ENCODE data around the gene SLC23A1. TPM values are rescaled to one million over a fixed set of nuclear protein-coding genes. Genes with fewer than 3 reads are reported as not detected.

Gene SLC23A1
- total RNA-seq, 1 donor from 2014 or later, result not detected

Other genes with a start within 250 kb of the SLC23A1 start
- gene SIL1, start 184.9 kb downstream of the SLC23A1 start, total RNA-seq, result 66.6 TPM
- 115 TPM for gene MATR3, start 89.6 kb downstream of the SLC23A1 start, total RNA-seq
- 79.3 TPM for gene PAIP2, start 41.4 kb downstream of the SLC23A1 start, total RNA-seq
- gene MZB1, start 6.6 kb upstream of the SLC23A1 start, total RNA-seq, result 0.61 TPM
- gene PROB1, start 11.8 kb upstream of the SLC23A1 start, total RNA-seq, result 2.1 TPM
- gene SPATA24, start 20.8 kb upstream of the SLC23A1 start, total RNA-seq, result 2.0 TPM
- gene DNAJC18, start 56.2 kb upstream of the SLC23A1 start, total RNA-seq, result 8.4 TPM
- gene ECSCR, start 79.4 kb upstream of the SLC23A1 start, total RNA-seq, result 26.7 TPM
- not detected for gene SMIM33, start 87.7 kb upstream of the SLC23A1 start, total RNA-seq
- gene STING1, start 99.5 kb upstream of the SLC23A1 start, total RNA-seq, result 52.5 TPM
- gene UBE2D2, start 178.0 kb upstream of the SLC23A1 start, total RNA-seq, result 111 TPM

Measured in mesenteric fat pad (tissue), 1 donor.